ENCODE results near the gene SARS1.
"Not testable (repeated sequence)": the region's sequence is repeated elsewhere in the genome, so short reads cannot be mapped to it uniquely, and the experiment has no call there.

Gene SARS1

DNA sequence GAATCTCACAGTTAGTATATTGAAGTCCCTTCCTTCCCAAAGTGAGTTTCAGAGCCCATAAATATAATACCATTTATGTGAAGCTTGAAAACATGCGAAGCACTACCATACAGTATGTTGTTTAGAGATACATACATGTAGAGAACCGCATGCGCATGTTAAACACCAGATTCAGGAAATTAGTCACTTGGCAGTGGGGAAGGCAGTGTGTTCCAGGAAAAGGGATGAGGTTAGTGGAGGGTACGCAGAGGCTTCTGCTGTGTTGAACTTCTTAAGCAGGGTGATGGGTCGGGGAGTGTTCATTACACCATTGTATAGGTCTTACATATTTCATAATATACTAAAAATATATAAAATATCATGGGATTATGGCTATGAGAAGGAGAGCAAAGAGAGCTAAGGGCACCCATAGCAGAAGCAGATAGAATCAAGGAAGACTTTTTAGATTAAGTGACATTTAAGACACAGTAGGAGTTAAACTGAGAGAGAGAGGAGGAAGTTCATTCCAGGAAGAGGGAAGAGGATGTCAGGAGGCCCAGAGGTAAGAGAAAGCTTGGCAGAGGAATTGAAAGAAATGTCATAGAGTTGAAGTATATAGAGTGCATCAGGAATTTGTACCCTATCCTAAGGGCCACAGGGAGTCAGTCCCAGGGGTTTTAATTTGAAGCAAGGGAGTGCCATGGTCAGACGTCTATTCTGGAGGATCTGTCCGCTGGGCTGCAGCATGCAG is 43.5 kb upstream of the SARS1 start:
- no peak overlapping the region for H3K4me3 ChIP-seq (replicated peaks; ENCODE audit: insufficient read depth, low read length)
- TF ChIP-seq GABPA (IDR thresholded peaks at IDR 0.05; ENCODE audit: low read depth) (no peak), SPI1 (IDR thresholded peaks at IDR 0.05; ENCODE audit: borderline replicate concordance, low read depth) (no peak), POLR2AphosphoS5 (IDR thresholded peaks at IDR 0.05; ENCODE audit: low read depth) (no peak)
- TF ChIP-seq, protein P1, sequence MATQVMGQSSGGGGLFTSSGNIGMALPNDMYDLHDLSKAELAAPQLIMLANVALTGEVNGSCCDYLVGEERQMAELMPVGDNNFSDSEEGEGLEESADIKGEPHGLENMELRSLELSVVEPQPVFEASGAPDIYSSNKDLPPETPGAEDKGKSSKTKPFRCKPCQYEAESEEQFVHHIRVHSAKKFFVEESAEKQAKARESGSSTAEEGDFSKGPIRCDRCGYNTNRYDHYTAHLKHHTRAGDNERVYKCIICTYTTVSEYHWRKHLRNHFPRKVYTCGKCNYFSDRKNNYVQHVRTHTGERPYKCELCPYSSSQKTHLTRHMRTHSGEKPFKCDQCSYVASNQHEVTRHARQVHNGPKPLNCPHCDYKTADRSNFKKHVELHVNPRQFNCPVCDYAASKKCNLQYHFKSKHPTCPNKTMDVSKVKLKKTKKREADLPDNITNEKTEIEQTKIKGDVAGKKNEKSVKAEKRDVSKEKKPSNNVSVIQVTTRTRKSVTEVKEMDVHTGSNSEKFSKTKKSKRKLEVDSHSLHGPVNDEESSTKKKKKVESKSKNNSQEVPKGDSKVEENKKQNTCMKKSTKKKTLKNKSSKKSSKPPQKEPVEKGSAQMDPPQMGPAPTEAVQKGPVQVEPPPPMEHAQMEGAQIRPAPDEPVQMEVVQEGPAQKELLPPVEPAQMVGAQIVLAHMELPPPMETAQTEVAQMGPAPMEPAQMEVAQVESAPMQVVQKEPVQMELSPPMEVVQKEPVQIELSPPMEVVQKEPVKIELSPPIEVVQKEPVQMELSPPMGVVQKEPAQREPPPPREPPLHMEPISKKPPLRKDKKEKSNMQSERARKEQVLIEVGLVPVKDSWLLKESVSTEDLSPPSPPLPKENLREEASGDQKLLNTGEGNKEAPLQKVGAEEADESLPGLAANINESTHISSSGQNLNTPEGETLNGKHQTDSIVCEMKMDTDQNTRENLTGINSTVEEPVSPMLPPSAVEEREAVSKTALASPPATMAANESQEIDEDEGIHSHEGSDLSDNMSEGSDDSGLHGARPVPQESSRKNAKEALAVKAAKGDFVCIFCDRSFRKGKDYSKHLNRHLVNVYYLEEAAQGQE (IDR thresholded peaks at IDR 0.05; ENCODE audit: insufficient replicate concordance, low read depth), result no peak
- TF ChIP-seq, protein P2, sequence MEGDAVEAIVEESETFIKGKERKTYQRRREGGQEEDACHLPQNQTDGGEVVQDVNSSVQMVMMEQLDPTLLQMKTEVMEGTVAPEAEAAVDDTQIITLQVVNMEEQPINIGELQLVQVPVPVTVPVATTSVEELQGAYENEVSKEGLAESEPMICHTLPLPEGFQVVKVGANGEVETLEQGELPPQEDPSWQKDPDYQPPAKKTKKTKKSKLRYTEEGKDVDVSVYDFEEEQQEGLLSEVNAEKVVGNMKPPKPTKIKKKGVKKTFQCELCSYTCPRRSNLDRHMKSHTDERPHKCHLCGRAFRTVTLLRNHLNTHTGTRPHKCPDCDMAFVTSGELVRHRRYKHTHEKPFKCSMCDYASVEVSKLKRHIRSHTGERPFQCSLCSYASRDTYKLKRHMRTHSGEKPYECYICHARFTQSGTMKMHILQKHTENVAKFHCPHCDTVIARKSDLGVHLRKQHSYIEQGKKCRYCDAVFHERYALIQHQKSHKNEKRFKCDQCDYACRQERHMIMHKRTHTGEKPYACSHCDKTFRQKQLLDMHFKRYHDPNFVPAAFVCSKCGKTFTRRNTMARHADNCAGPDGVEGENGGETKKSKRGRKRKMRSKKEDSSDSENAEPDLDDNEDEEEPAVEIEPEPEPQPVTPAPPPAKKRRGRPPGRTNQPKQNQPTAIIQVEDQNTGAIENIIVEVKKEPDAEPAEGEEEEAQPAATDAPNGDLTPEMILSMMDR (IDR thresholded peaks at IDR 0.05; ENCODE audit: insufficient read depth, low read length), result no peak
- no peak for DNase-seq (ENCODE audit: low read depth in 1 of 2, low spot score in 1 of 2)
- H3K27me3 ChIP-seq (ENCODE audit: insufficient read depth, poor library complexity, severe bottlenecking), result no peaks in the 10 kb centered on the region
- peak overlapping the region; percentile 35; the same call in 1 of the 2 replicates for H3K27ac ChIP-seq (replicated peaks)

DNA sequence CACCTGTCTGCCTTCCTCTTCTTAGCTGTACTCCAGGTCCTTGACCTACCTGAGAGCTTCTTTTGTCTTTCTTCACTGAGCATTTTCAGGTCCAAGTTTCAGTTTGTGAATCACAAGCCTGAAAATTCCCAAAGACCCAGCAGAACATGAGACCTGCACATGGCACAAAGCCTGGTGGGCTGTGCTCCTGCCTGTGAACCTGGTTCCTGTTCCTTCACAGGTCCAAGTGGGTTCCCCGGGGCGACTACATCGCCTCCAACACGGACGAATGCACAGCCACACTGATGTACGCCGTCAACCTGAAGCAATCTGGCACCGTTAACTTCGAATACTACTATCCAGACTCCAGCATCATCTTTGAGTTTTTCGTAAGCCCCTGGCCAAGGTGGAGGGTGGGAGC is 42.1 kb upstream of the SARS1 start:
- H3K27ac ChIP-seq (replicated peaks), result no peak overlapping the region
- TF ChIP-seq SPI1 (IDR thresholded peaks at IDR 0.05; ENCODE audit: borderline replicate concordance, low read depth) (no peak), POLR2AphosphoS5 (IDR thresholded peaks at IDR 0.05; ENCODE audit: low read depth) (no peak), GABPA (IDR thresholded peaks at IDR 0.05; ENCODE audit: low read depth) (no peak)
- TF ChIP-seq, protein P1 (IDR thresholded peaks at IDR 0.05; ENCODE audit: insufficient replicate concordance, low read depth), result no peak
- TF ChIP-seq, protein P2 (IDR thresholded peaks at IDR 0.05; ENCODE audit: insufficient read depth, low read length), result no peak
- no peaks in the 10 kb centered on the region for H3K27me3 ChIP-seq (ENCODE audit: insufficient read depth, poor library complexity, severe bottlenecking)
- DNase-seq (ENCODE audit: low read depth in 1 of 2, low spot score in 1 of 2), result no peak
- no peak overlapping the region for H3K4me3 ChIP-seq (replicated peaks; ENCODE audit: insufficient read depth, low read length)

DNA sequence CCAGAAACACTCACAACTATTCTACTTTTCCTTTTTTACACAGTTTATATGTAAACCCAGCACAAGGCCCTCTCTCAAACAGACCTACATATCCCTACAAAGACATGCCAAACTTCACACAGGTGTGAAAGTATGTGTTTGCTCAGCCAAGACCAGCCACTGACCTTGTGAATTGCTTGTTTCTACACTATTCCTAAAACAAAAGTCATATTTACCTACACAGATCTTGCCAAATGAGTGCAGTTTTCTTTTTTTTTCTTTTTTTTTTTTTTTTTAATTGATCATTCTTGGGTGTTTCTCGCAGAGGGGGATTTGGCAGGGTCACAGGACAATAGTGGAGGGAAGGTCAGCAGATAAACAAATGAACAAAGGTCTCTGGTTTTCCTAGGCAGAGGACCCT is 37.4 kb upstream of the SARS1 start:
- not testable (repeated sequence) for DNase-seq (ENCODE audit: low read depth in 1 of 2, low spot score in 1 of 2); H3K4me3 ChIP-seq (replicated peaks; ENCODE audit: insufficient read depth, low read length); H3K27me3 ChIP-seq (ENCODE audit: insufficient read depth, poor library complexity, severe bottlenecking); H3K27ac ChIP-seq (replicated peaks)

- H3K27me3 ChIP-seq (ENCODE audit: insufficient read depth, poor library complexity, severe bottlenecking); H3K4me3 ChIP-seq (replicated peaks; ENCODE audit: insufficient read depth, low read length); H3K27ac ChIP-seq (replicated peaks); DNase-seq (ENCODE audit: low read depth in 1 of 2, low spot score in 1 of 2): not testable (repeated sequence)
These were observed 33.0 kb upstream of the SARS1 start for GRCh38 chr1:109180715-109181084.

All from HL-60 (cell line).